GM19023 (cell line): ENCODE data around the gene OVAAL.

Experiments used
- ATAC-seq: cut with Tn5 transposase; IDR thresholded peaks from one replicate; pipeline ENCODE4 v1.9.1; 2021; ENCODE audit warnings: mild to moderate bottlenecking, moderate library complexity; ENCODE audit not compliant: unreplicated experiment

OVAAL gene

GRCh38 chr1:180558664-180559063 is at the start of gene OVAAL:
Gene OVAAL, plus strand, starts transcription at chr1:180558964.
- ATAC-seq, result no peak

DNA sequence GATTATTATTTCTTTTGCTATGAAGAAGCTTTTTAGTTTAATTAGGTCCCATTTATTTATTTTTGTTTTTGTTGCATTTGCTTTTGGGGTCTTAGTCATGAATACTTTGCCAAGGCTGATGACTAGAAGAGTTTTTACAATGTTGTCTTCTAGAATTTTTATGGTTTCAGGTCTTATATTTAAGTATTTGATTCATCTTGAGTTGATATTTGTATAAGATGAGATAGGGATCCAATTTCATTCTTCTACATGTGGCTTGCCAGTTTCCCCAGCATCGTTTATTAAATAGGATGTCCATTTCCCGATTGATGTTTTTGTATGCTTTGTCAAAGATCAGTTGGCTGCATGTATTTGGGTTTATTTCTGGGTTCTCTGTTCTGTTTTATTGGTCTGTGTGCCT is 47.9 kb upstream of the OVAAL start:
- no peak for ATAC-seq

DNA sequence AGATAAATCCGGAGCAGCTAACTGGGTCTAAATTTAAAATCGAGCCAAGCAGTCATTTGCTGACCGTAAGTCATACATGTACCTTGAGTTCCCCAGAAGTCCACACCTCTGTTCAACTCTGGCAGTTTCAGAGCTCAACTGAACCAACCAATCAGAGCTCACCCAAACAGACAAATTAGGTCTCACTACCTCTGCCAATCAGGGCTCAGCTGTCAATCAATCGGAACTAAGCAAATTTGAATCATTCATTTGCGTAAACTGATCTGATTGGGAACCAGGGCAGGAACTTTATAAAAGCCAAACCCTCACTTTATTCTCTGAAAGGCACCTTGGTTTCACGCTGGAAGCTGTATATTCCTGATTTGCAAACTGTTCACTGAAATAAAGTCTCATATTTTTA is 45.2 kb upstream of the OVAAL start:
- ATAC-seq, result no peak

- no peak for ATAC-seq
These were observed 43.4 kb upstream of the OVAAL start for GRCh38 chr1:180515364-180515763.

GRCh38 chr1:180515857-180516388 is 42.8 kb upstream of the OVAAL start:
- ATAC-seq, result peak; percentile 85

DNA sequence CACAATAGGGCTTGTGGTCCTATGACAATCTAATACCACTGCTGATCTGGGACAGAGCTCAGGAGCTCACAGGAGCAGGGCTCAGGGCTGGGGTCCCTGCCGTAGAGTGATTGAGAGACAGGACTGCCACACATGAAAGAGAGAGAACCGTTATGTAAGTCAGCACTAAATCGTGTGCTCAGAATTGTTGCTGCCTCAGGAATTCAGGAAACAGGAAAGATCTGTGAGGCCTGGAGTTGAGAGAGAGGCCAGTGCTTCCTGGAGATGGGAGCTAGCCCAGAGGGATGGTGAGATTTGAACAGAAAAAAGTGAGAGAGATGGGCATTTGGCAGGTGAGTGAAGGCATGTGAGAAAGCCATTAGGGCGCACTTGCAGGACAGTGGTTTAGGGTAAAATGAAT is 38.9 kb upstream of the OVAAL start:
- no peak for ATAC-seq

DNA sequence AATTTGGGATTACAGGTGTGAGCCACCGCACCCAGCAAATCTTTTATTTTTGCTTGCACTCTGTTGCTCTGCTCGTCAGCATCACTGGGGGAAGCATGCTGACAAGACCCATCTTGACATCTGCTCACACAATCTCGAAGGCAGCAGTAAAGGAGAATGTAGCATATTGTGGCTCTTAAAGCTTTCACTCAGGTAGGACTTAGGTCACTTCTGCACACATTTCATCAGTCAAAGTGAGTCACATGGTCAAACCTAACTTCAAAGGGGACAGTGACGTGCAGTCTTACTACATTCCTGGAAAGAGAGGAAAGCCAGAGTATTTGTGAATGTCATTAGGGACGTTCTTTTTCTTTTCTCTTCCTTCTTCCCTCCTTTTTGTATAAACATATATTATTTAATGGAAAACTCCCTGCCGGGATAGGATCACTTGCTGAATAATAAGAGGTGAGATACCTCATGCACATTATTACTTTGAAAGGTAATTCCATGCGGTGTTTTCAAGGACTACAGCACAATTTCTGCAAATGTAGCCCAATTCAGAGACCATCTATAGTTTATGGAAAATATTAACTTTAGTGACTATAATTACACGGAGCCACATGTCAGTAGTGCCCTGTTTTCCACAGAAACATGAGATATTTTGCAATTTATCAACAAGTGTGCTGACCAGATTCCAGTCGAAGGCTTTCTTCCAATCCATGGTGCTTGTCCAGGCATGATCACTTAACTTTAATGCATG is 37.1 kb upstream of the OVAAL start:
- no peak for ATAC-seq

DNA sequence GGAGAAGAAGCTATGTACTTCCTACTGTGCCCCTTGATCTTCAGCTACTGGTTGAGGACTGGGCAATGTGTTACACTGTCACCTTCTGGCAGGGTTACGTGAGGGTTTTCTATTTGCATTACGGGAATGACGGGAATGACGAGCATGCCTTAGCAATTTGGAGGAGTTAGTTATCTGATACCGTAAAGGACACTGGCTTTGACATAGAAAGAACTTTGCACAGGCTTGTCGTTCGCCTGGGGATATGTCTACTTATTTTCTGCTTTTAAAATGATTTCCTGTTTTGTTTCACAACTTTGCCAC is 36.6 kb upstream of the OVAAL start:
- no peak for ATAC-seq

GRCh38 chr1:180524160-180524914 is 34.4 kb upstream of the OVAAL start:
- no peak for ATAC-seq

- ATAC-seq, result no peak
These were observed 33.6 kb upstream of the OVAAL start for GRCh38 chr1:180524915-180525714.

DNA sequence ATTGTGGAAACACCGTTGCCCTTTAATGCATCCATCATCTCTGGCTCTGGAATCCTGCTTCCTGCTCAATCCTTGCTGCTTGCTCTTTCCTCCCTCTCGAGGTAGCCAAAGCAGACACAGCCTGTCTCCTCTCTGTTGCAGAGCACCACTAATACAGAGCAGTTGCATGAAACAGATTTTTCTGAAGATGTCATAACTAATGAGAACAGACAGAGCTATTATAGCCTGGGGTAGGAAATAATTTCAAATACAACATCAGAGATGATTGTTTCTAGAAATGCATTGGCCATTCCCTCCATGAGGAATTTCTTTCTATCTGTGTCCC is 33.1 kb upstream of the OVAAL start:
- no peak for ATAC-seq

DNA sequence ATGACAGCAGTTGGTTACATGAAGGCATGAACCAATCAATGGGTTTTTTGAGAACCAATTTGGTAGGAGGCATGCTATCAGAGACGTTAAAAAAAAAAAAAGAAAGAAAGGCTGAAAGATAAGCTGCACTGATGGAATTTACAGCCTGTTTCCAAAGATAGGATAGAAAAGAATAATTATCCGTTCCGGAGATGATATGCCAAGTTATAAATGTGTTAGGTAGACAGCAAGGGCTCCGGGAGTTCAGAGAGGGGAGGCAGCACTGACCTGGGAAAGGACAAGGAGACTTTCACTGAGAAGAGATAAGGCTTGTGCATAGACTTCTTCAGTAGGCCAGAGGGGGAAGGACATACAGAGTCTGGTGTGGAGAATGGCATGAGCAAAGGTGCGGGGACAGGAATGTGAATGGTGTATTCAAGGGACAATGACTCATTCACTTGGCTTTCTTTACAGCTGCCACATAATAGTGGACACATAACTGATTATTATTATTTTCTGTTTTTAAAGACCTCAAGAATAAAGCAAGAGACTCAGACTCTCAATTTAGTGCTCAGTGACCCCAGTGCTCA is 31.6 kb upstream of the OVAAL start:
- no peak for ATAC-seq

DNA sequence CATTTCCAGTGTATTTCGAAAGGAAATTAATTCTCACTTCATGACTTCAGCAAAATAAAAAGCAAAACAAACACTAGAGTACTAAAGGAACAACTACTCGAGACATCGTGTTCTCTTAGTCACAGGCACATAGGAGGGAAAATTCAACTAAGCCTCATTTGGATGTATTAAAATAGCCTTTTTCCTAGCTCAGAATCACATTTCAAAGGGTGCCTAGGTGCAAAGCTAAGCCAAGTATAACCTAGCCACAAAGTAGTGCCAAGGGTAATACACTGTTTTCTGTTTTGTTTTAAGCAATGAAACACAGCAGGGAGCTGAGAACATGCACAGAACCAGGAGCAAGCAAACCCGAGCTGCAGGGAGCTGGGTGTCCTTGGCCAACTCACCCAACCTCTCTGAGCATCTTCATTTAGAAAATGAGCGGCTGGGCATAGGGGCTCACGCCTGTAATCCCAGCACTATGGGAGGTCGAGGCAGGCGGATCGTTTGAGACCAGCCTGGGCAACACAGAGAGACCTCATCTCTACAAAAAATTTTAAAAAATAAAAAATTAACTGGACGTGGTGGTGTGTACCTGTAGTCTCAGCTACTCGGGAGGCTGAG is 29.8 kb upstream of the OVAAL start:
- ATAC-seq, result no peak

GRCh38 chr1:180530501-180530900 is 28.3 kb upstream of the OVAAL start:
- ATAC-seq, result no peak

DNA sequence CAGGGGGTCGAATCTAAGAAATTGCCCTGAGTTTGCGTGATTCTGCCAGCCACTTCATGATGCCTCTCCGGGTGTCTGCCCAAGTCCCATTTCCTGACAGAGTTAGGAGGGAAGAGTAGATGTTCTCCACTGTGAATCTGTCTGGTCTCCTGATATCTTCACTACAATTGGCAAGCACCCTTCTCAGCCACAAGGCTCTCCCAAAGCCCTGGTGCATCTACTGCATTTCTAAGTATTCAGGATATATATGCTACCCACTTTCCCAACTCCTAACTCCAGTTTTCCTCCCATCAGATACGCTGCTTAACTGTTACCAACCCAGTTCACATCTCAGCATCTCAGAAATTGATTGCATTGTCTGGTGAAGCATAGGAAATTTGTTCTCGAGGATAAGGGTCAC is 25.9 kb upstream of the OVAAL start:
- ATAC-seq, result no peak

DNA sequence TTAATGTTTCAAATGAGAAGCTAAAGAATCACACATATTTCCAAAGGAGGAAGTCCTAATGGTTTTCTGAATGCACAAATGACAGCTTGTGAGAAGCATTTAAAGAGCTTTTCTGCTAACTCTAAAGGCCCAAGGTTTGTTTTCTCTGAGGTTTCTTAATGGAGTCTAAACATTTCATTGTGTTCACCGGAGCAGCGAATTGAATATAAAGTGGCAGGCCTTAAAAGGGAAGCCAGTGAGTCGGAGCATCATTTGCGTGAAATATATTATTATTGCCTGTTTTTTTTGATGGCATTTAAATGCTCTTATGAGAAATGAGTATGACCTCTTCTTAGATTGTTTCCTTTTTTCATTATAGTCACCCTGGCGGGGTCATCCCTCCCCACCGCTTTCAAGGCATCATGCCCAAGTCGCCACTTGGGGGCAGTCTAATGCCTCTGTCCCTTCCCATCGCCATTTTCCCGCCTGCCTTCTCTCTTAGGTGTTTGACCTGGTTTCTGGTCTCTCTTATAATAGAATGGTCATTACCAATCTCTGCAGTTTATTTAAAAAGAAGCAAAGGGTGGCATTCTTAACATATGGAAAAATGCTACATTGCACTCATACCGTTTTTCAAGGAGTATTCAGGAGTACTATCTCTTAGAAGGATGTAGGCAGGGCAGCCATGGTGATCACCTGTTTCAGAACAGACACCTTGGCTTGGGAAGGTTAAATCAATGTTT is 25.3 kb upstream of the OVAAL start:
- ATAC-seq, result no peak

GRCh38 chr1:180534214-180534613 is 24.6 kb upstream of the OVAAL start:
- no peak for ATAC-seq

DNA sequence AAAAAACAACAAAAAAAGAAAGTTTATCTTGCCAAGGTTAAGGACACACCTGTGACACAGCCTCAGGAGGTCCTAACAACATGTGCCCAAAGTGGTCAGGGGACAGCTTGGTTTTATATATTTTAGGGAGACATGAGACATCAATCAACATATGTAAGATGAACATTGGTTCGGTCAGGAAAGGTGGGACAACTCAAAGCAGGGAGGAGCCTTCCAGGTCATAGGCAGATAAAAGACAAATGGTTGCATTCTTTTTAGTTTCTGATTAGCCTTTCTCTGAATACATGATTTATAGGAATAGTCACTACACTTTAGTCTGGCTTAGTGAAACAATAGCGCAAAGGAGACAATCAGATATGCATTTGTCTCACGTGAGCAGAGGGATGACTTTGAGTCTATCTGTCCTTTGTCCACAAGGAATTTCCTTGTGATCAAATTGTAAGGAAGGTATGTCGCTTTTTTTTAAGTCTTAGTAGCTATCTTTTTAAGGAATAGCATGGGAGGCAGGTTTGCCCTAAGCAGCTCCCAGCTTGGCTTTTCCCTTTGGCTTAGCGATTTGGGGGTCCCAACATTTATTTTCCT is 23.3 kb upstream of the OVAAL start:
- ATAC-seq, result no peak

DNA sequence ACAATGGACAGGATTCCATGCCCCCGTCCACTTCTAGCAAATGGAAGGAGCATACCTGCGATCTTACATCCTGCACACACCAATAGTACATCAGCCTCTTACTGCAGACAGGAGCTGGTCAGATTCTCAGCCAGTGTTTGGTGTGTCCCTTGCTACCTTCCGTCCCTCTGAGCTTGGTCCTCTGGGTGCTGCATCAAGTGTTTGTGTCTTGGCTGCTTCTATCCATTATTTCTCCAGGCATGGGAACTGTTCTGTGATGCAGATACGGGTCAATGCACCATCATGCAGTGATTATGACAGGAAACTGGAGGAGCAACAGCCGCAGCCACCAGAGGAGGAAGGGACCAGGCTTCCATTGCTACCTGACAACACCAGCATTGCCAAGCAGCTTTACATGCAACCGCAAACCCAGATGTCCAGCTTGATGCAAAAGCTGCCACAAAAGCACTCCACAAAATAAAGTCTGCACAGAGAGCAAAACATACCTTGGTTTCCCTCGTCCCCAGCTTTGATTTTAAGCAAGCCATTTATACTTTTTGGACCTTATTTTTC is 21.9 kb upstream of the OVAAL start:
- ATAC-seq, result no peak

DNA sequence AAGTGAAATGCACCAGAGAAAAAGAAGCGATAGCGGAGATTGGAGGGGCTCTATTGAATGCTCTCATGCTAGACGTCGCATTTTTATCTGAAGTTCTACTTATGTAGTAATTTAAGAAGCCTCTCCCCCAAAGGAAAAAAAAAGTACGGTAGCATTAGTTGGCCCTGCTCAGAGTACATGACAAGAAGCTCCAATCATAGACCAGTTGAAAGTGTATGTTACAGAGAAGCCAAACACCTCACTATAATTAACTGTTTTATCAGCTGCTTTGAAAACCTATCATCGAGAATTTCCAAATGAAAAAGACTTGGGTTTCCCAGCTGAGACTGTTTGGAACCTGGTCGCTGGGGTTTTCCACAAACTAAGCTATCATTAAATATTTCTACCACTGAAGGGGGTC is 19.6 kb upstream of the OVAAL start:
- no peak for ATAC-seq
